PC-9 (cell line): ENCODE measurements around the gene ADAMTS10. TPM values are rescaled to one million over a fixed set of nuclear protein-coding genes. Genes with fewer than 3 reads are reported as not detected.

Experiments used
- BruUV-seq: library from RNA; stranded (reverse); fragments of 400-500 nt; replicated peaks from 2 replicates; lab custom pipeline; 2021; lab: Mats Ljungman, UMichigan
- CTCF ChIA-PET: fragments of 300-600 bp; sonication (Branson Sonifier 250); formaldehyde crosslinking; loops from one replicate; lab custom pipeline; 2022; ENCODE audit warnings: antibody characterized with exemption; lab: Charles Lee
- POLR2A ChIA-PET: fragments of 300-600 bp; sonication (Branson Sonifier 250); formaldehyde crosslinking; loops from one replicate; lab custom pipeline; 2022; ENCODE audit warnings: antibody characterized with exemption; ENCODE audit not compliant: unreplicated experiment; lab: Charles Lee
- DNase-seq, 2 experiments: peaks; one replicate each; pipeline versions ENCODE4 v3.0.0 to v3.0.0-alpha.2; 2015 to 2022; ENCODE audit warnings: mixed read lengths in 1 of 2
- H2AFZ ChIP-seq: fragments of 200-600 bp; sonication (generic); 2 replicates; pipeline ENCODE4 v1.8.1; 2017; ENCODE audit warnings: antibody characterized with exemption
- H3F3A ChIP-seq: fragments of 200-600 bp; sonication (generic); 2 replicates; pipeline ENCODE4 v1.8.1; 2017; ENCODE audit warnings: antibody characterized with exemption, mild to moderate bottlenecking, low read depth; ENCODE audit not compliant: insufficient read depth
- H3K27ac ChIP-seq: fragments of 200-600 bp; sonication (generic); 2 replicates; pipeline ENCODE4 v1.6.1; 2016; ENCODE audit warnings: mixed run types
- H3K27me3 ChIP-seq: fragments of 200-600 bp; sonication (generic); 2 replicates; pipeline ENCODE4 v1.6.1; 2016; ENCODE audit warnings: low read depth, mixed run types; ENCODE audit not compliant: insufficient read depth
- H3K36me3 ChIP-seq: fragments of 200-600 bp; sonication (generic); 2 replicates; pipeline ENCODE4 v1.6.1; 2016; ENCODE audit warnings: low read depth, mixed run types
- H3K4me1 ChIP-seq: fragments of 200-600 bp; sonication (generic); replicated peaks from 2 replicates; pipeline ENCODE4 v1.6.1; 2016; ENCODE audit warnings: mixed run types; ENCODE audit not compliant: insufficient read depth
- H3K4me2 ChIP-seq: fragments of 200-600 bp; sonication (generic); 2 replicates; pipeline ENCODE4 v1.6.1; 2017; ENCODE audit warnings: mixed run types
- H3K4me3 ChIP-seq: fragments of 200-600 bp; sonication (generic); 2 replicates; pipeline ENCODE4 v1.6.1; 2016; ENCODE audit warnings: mixed run types
- H3K79me2 ChIP-seq: fragments of 200-600 bp; sonication (generic); 2 replicates; pipeline ENCODE4 v1.6.1; 2017; ENCODE audit warnings: low read depth, mixed run types
- H3K9me2 ChIP-seq: fragments of 200-600 bp; sonication (generic); 2 replicates; pipeline ENCODE4 v1.8.1; 2017; ENCODE audit warnings: mild to moderate bottlenecking; ENCODE audit not compliant: insufficient read depth
- H3K9me3 ChIP-seq: fragments of 200-600 bp; sonication (generic); 2 replicates; pipeline ENCODE4 v1.8.1; 2016; ENCODE audit warnings: low read depth; ENCODE audit not compliant: insufficient read depth
- H4K20me1 ChIP-seq: fragments of 200-600 bp; sonication (generic); 2 replicates; pipeline ENCODE4 v1.8.1; 2017; ENCODE audit not compliant: insufficient read depth
- CTCF ChIP-seq: fragments of 200-600 bp; sonication (generic); conservative IDR thresholded peaks from 2 replicates; pipeline ENCODE4 v1.6.1; 2017; ENCODE audit warnings: mixed run types, antibody characterized with exemption, mild to moderate bottlenecking, moderate library complexity
- EZH2 ChIP-seq: fragments of 200-600 bp; sonication (generic); IDR thresholded peaks from 2 replicates; pipeline ENCODE4 v1.8.0; 2017; ENCODE audit warnings: antibody characterized with exemption, low read depth
- intact Hi-C: fragments of 100-400 bp; cut with micrococcal nuclease; formaldehyde crosslinking; loops from one replicate; pipeline ENCODE4 v1.10.0; 2022; ENCODE audit not compliant: unreplicated experiment
- total RNA-seq: library from RNA; stranded (reverse); gene quantifications from 2 replicates; pipeline ENCODE4 v1.2.3, GENCODE V29; 2021

ADAMTS10 gene
- total RNA-seq, 1 experiment from 2014 or later: not detected

GRCh38 chr19:8573316-8573715 lies 37.2 kb downstream of the ADAMTS10 start:
- intact Hi-C loops: no loop called here

DNA sequence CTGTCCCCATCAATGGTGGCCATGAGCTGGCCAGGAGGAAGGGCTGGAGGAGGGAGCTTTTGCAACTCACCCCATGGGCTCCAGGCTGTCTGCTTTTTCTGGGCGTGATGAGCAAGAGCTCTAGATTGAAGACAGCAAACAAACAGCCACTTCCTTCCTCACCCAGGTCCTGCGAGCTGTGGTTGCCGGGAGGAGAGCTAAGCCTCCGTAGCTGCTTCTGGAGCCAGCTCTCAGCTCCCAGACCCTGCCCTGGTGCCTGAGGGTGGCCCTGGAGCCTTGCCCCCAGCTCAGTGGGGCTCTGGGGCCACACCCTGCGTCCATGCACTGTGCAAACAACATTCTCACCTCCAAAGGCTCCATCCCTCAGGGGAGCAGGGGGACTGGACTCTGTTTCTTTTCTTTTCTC lies 39.5 kb downstream of the ADAMTS10 start:
- Histone ChIP-seq H3K9me2 (no peaks in the 10 kb centered on the region), H3K27me3 (no peaks in the 10 kb centered on the region), H4K20me1 (no peaks in the 10 kb centered on the region), H3K4me1 (peaks cover 52% of the 10 kb centered on the region), H3K4me3 (no peak overlapping the region), H3K9me3 (no peaks in the 10 kb centered on the region), H3F3A (peaks cover 39% of the 10 kb centered on the region; the same call in 1 of the 2 replicates), H2AFZ (no peak overlapping the region), H3K79me2 (no peaks in the 10 kb centered on the region), H3K36me3 (no peaks in the 10 kb centered on the region), H3K27ac (peak overlapping the region; percentile 11; the same call in 1 of the 2 replicates), H3K4me2 (peak overlapping the region; percentile 48)
- ChIA-PET CTCF (interaction anchor here (0.5 to 0.9 kb wide), 3 partner anchors 10 to 181 kb away, joined by 3 to 4 read pairs (median 4); partner anchors contain the start of gene RAB11B), POLR2A (interaction anchor here (0.7 to 0.9 kb wide), 2 partner anchors 58 to 111 kb away, joined by 4 read pairs; no protein-coding TSS in a partner anchor)
- no TSS peak for BruUV-seq
- intact Hi-C loops: no loop called here
- TF ChIP-seq EZH2 (no peak), CTCF (no peak)
- DNase-seq: peak; percentile 63 to 87

More at GRCh38 chr19:8573316-8573715, 37.2 kb downstream of the ADAMTS10 start:
- Histone ChIP-seq H3K4me3 (no peak overlapping the region), H2AFZ (no peak overlapping the region), H3K27ac (no peak overlapping the region), H4K20me1 (no peaks in the 10 kb centered on the region), H3K9me2 (no peaks in the 10 kb centered on the region), H3K27me3 (0 out of 2 replicates have a peak, but pooled peaks cover 4% of the 10 kb centered on the region), H3K9me3 (no peaks in the 10 kb centered on the region), H3K36me3 (no peaks in the 10 kb centered on the region), H3K79me2 (no peaks in the 10 kb centered on the region), H3K4me1 (peaks cover 42% of the 10 kb centered on the region), H3K4me2 (no peak overlapping the region), H3F3A (peaks cover 45% of the 10 kb centered on the region; the same call in 1 of the 2 replicates)
- BruUV-seq: no TSS peak
- POLR2A ChIA-PET: no interaction called here
- TF ChIP-seq CTCF (no peak), EZH2 (no peak)
- DNase-seq: no peak
- CTCF ChIA-PET: no interaction called here

- Histone ChIP-seq H3K36me3 (no peaks in the 10 kb centered on the region), H3F3A (peaks cover 35% of the 10 kb centered on the region; the same call in 1 of the 2 replicates), H2AFZ (no peak overlapping the region), H3K27ac (0 out of 2 replicates have a peak overlapping the region, but pooled peaks have one; percentile 18), H3K9me3 (no peaks in the 10 kb centered on the region), H3K4me3 (no peak overlapping the region), H4K20me1 (no peaks in the 10 kb centered on the region), H3K27me3 (no peaks in the 10 kb centered on the region), H3K4me2 (peak overlapping the region; percentile 48), H3K79me2 (no peaks in the 10 kb centered on the region), H3K9me2 (no peaks in the 10 kb centered on the region), H3K4me1 (peaks cover 46% of the 10 kb centered on the region)
- TF ChIP-seq EZH2: no peak
- no peak; the same call in 1 of the 2 replicates for TF ChIP-seq CTCF
- no TSS peak for BruUV-seq
- intact Hi-C loops: loop anchor here (1.0 to 5.0 kb wide), 2 partner anchors 9 to 42 kb away; no protein-coding TSS in a partner anchor
- POLR2A ChIA-PET: interaction anchor here (0.6 to 0.7 kb wide), 6 partner anchors 52 to 308 kb away, joined by 3 to 5 read pairs (median 3); partner anchors contain the start of genes MARCHF2 and ZNF414
- peak; percentile 63 to 95 for DNase-seq
- CTCF ChIA-PET: interaction anchor here (0.7 to 0.9 kb wide), 4 partner anchors 9 to 73 kb away, joined by 3 to 6 read pairs (median 4); no protein-coding TSS in a partner anchor
These were observed 41.3 kb downstream of the ADAMTS10 start for GRCh38 chr19:8569066-8569771.
